OCI-LY3 (cell line): ENCODE results near the gene EID1.

Experiments used
- H2AFZ ChIP-seq: fragments of 200-600, 300-600 bp; shearing (Covaris generic); 2 replicates; pipeline ENCODE4 v1.6.0; 2014; ENCODE audit warnings: antibody characterized with exemption, low read depth, low read length
- H3K27ac ChIP-seq: fragments of 200-600, 300-600 bp; sonication (generic); 2 replicates; pipeline ENCODE4 v1.5.1; 2014; ENCODE audit warnings: mild to moderate bottlenecking, low read length, moderate library complexity, mixed read lengths
- H3K27me3 ChIP-seq: fragments of 200-600, 300-600 bp; sonication (generic); 2 replicates; pipeline ENCODE4 v1.6.1; 2014; ENCODE audit warnings: low read depth, low read length, mixed read lengths
- H3K36me3 ChIP-seq: fragments of 200-600, 300-600 bp; sonication (generic); replicated peaks from 2 replicates; pipeline ENCODE3; 2014; ENCODE audit warnings: low read depth, low read length, mixed read lengths
- H3K4me1 ChIP-seq: fragments of 300-600, 200-600 bp; sonication (generic); 2 replicates; pipeline ENCODE4 v1.6.1; 2014; ENCODE audit warnings: low read length, mixed read lengths
- H3K4me2 ChIP-seq: fragments of 200-600, 300-600 bp; sonication (generic); 2 replicates; pipeline ENCODE4 v1.6.1; 2014; ENCODE audit warnings: low read length, mixed read lengths
- H3K4me3 ChIP-seq: fragments of 300-600, 200-600 bp; sonication (generic); 2 replicates; pipeline ENCODE4 v1.5.1; 2014; ENCODE audit warnings: antibody characterized with exemption, mild to moderate bottlenecking, low read length, moderate library complexity
- H3K79me2 ChIP-seq: fragments of 300-600, 200-600 bp; shearing (Covaris generic); 2 replicates; pipeline ENCODE4 v1.6.1; 2014; ENCODE audit warnings: mild to moderate bottlenecking, low read length, mixed read lengths
- H3K9ac ChIP-seq: fragments of 300-600, 200-600 bp; shearing (Covaris generic); 2 replicates; pipeline ENCODE4 v1.6.0; 2014; ENCODE audit warnings: mild to moderate bottlenecking, low read length, moderate library complexity
- H3K9me3 ChIP-seq: fragments of 200-600, 300-600 bp; shearing (Covaris generic); 2 replicates; pipeline ENCODE4 v1.6.1; 2014; ENCODE audit warnings: low read length, mixed read lengths; ENCODE audit not compliant: insufficient read depth
- H4K20me1 ChIP-seq: fragments of 200-600, 300-600 bp; sonication (generic); 2 replicates; pipeline ENCODE4 v1.6.1; 2016; ENCODE audit warnings: low read length, mixed read lengths; ENCODE audit not compliant: insufficient read depth
- EZH2phosphoT487 ChIP-seq: fragments of 200-600 bp; shearing (Covaris generic); IDR thresholded peaks from 2 replicates; pipeline ENCODE4 v1.6.1; 2018; ENCODE audit warnings: antibody characterized with exemption, mixed run types, low read depth
- TF ChIP-seq, protein P1 (sequence below): fragments of 200-600, 300-600 bp; sonication (generic); IDR thresholded peaks from 2 replicates; pipeline ENCODE4 v1.5.1; 2014; ENCODE audit warnings: antibody characterized with exemption, low read length, low read depth

Gene EID1

DNA sequence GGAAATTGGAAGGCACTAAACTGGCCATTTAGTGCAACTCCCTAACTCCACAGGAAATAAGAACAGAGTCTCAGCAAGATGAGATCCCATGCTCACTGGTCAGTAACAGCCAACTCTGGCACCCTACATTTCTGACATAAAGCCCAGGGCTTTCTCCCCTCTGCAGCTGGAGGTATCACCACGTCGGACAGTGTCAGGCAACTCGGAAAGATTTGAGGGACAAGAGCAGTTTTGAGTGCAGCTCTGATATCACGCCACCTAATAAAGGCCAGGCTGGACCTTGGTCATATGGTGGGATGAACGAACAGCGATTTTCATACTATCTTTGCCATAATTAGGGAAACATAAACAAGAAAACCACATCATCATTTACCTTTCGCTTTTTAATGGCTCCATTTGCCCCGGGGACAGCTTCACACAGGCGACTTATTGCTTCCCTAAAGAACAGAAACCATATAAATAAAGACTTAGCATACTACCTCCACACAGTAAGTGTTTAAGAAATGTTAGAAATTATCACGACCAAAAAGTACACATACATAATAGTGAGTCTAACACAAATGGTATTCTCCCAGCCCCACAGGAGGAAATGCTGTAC, 12.5 kb downstream of the EID1 start:
- no peaks in the 10 kb centered on the region for H3K36me3 ChIP-seq
- H2AFZ ChIP-seq, result no peak overlapping the region
- no peak overlapping the region for H3K4me2 ChIP-seq
- H3K27me3 ChIP-seq, result peaks cover 7% of the 10 kb centered on the region; the same call in 1 of the 2 replicates
- TF ChIP-seq, protein P1, sequence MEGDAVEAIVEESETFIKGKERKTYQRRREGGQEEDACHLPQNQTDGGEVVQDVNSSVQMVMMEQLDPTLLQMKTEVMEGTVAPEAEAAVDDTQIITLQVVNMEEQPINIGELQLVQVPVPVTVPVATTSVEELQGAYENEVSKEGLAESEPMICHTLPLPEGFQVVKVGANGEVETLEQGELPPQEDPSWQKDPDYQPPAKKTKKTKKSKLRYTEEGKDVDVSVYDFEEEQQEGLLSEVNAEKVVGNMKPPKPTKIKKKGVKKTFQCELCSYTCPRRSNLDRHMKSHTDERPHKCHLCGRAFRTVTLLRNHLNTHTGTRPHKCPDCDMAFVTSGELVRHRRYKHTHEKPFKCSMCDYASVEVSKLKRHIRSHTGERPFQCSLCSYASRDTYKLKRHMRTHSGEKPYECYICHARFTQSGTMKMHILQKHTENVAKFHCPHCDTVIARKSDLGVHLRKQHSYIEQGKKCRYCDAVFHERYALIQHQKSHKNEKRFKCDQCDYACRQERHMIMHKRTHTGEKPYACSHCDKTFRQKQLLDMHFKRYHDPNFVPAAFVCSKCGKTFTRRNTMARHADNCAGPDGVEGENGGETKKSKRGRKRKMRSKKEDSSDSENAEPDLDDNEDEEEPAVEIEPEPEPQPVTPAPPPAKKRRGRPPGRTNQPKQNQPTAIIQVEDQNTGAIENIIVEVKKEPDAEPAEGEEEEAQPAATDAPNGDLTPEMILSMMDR, result no peak
- no peak for TF ChIP-seq EZH2phosphoT487
- H3K9me3 ChIP-seq, result no peaks in the 10 kb centered on the region
- no peaks in the 10 kb centered on the region for H3K79me2 ChIP-seq
- no peaks in the 10 kb centered on the region for H4K20me1 ChIP-seq
- H3K27ac ChIP-seq, result no peak overlapping the region
- no peak overlapping the region for H3K4me3 ChIP-seq
- H3K4me1 ChIP-seq, result peaks cover 5% of the 10 kb centered on the region; the same call in 1 of the 2 replicates
- no peak overlapping the region for H3K9ac ChIP-seq

DNA sequence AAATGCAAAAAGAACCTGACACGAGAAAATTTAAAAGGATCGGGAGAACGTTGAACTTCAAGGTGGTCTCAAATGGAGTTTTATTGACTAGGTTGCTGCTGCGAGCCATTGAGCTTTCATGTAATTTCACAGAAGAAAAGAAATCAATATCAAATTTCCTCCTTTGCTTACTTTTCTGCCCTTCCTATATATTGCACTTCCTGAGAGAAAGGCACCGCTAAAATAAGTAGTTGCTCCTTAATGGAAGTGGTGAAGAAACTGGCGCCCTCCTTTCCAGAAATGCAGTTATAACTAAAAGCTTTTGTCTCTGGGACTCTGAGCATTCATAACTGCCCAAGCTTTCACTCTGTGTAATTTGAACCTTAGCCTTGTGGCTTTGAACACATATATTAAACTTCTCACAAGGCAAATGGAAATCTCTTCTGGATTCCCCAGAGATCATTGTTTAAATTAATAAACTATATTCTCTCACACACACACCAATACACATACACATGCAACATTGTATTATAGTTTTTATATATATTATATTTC, 13.4 kb downstream of the EID1 start:
- no peak overlapping the region for H3K27ac ChIP-seq
- H3K36me3 ChIP-seq, result no peaks in the 10 kb centered on the region
- peaks cover 5% of the 10 kb centered on the region; the same call in 1 of the 2 replicates for H3K4me1 ChIP-seq
- peaks cover 7% of the 10 kb centered on the region; the same call in 1 of the 2 replicates for H3K27me3 ChIP-seq
- H4K20me1 ChIP-seq, result no peaks in the 10 kb centered on the region
- no peak overlapping the region for H3K4me2 ChIP-seq
- H3K4me3 ChIP-seq, result no peak overlapping the region
- no peaks in the 10 kb centered on the region for H3K79me2 ChIP-seq
- H3K9me3 ChIP-seq, result no peaks in the 10 kb centered on the region
- H3K9ac ChIP-seq, result no peak overlapping the region
- H2AFZ ChIP-seq, result no peak overlapping the region
- TF ChIP-seq EZH2phosphoT487, result no peak
- TF ChIP-seq, protein P1, result no peak

DNA sequence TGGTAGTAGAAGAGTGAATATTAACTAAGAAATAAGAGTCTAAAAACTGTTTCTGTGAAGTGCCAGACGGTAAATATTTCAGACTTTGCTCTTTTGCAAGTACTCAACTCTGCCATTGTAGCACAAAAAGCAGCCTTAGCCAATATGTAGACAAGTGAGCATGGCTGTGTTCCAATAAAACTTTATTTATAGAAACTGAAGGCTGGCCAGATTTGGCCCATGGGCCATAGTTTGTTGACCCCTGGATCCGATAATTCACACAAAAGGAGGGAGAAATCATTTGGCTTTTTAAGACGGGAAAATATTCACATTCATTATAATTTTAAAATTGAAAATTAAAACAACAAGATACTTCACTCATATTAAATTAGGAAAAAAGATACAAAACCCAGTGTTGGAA, 15.4 kb downstream of the EID1 start:
- H3K79me2 ChIP-seq, result no peaks in the 10 kb centered on the region
- H3K36me3 ChIP-seq, result no peaks in the 10 kb centered on the region
- no peak overlapping the region for H3K27ac ChIP-seq
- no peaks in the 10 kb centered on the region for H3K9me3 ChIP-seq
- no peak overlapping the region for H3K4me2 ChIP-seq
- TF ChIP-seq EZH2phosphoT487, result no peak
- TF ChIP-seq, protein P1, result no peak
- H3K4me1 ChIP-seq, result peaks cover 2% of the 10 kb centered on the region; the same call in 1 of the 2 replicates
- no peaks in the 10 kb centered on the region for H4K20me1 ChIP-seq
- no peak overlapping the region for H3K4me3 ChIP-seq
- H2AFZ ChIP-seq, result no peak overlapping the region
- H3K9ac ChIP-seq, result no peak overlapping the region
- peaks cover 20% of the 10 kb centered on the region; the same call in 1 of the 2 replicates for H3K27me3 ChIP-seq

DNA sequence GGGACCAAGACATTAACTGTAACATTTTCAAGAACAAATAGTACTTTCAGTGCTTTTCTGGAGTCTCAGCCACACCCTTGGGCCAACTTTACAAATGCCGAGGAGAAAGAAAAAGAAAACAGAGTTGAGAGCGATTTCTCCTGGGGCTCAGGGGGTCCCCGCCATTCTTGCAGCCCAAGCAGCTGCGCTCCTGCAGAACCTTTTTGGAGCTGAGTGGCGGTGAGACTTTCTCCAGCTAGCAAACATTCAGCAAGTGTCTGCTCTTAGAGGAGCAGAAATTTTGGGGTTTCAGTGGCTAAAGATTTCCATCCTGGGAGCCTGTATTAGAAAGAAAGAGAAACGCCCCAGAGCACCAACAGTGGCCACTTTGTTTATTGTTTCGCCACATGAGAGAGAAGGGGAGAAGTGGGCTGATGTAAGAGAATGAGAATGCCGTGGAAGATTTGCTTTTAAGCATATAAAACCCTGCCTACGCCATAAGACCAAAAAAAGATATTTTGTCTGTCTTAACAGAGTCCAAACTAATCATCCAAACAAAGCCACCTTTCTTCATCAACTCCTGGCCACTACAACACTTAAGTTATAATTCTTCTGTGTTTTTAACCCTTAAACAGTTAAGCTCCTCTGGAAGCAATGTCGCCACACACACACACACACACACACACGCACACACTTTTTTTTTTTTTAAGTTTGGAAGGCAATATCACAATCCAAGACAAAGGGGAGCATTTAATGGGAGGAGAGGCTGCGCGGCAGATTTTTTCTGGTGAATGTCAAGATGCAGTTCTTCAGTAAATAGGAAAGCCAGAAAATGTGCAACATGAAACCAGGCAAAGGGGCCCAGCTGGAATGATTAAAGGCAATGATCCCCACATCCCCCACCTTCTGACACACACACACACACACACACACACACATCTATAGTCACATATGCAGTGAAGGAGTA, 19.2 kb downstream of the EID1 start:
- Histone ChIP-seq H3K36me3 (no peaks in the 10 kb centered on the region), H3K9ac (no peak overlapping the region), H3K4me2 (no peak overlapping the region), H3K4me1 (no peaks in the 10 kb centered on the region), H3K4me3 (no peak overlapping the region), H3K27me3 (peaks cover 22% of the 10 kb centered on the region; the same call in 1 of the 2 replicates), H3K27ac (no peak overlapping the region), H3K9me3 (no peaks in the 10 kb centered on the region), H4K20me1 (no peaks in the 10 kb centered on the region), H3K79me2 (no peaks in the 10 kb centered on the region), H2AFZ (no peak overlapping the region)
- no peak for TF ChIP-seq EZH2phosphoT487
- TF ChIP-seq, protein P1, result no peak
